ENCODE data around the gene ITPR1.

DNA sequence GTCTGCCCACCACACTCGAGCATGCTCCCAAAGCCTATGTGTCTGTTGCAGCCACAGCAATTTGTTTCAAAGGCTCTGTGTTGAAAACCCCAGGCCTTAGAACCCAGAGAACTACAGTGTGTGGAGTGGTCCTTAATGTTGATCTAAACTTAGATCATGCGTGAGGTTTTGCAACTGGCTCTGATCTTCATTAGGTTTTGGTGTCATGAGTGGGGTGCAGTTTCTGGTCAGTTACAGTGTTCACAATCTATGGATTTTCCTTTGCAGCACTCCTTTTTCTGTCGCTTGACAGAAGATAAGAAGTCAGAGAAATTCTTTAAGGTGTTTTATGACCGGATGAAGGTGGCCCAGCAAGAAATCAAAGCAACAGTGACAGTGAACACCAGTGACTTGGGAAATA, 273.1 kb downstream of the ITPR1 start:
- TF ChIP-seq, protein P1, sequence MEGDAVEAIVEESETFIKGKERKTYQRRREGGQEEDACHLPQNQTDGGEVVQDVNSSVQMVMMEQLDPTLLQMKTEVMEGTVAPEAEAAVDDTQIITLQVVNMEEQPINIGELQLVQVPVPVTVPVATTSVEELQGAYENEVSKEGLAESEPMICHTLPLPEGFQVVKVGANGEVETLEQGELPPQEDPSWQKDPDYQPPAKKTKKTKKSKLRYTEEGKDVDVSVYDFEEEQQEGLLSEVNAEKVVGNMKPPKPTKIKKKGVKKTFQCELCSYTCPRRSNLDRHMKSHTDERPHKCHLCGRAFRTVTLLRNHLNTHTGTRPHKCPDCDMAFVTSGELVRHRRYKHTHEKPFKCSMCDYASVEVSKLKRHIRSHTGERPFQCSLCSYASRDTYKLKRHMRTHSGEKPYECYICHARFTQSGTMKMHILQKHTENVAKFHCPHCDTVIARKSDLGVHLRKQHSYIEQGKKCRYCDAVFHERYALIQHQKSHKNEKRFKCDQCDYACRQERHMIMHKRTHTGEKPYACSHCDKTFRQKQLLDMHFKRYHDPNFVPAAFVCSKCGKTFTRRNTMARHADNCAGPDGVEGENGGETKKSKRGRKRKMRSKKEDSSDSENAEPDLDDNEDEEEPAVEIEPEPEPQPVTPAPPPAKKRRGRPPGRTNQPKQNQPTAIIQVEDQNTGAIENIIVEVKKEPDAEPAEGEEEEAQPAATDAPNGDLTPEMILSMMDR (IDR thresholded peaks at IDR 0.05): no peak
- TF ChIP-seq POLR2A (IDR thresholded peaks at IDR 0.05): no peak

Measured in thyroid gland (tissue), 4 donors.